Keratinocyte (primary cell): ENCODE data around the gene ZFP36L2. TPM values are rescaled to one million over a fixed set of nuclear protein-coding genes. Genes with fewer than 3 reads are reported as not detected.

Experiments used
- DNase-seq: peaks from one replicate; pipeline ENCODE4 v3.0.0-alpha.2; 2011; ENCODE audit warnings: low read depth, missing footprints, low spot score
- FAIRE-seq: peaks from 2 replicates; lab custom pipeline; 2011; peaks lifted over from hg19 to GRCh38; lab: Jason Lieb, UNC
- H2AFZ ChIP-seq: 2 replicates; pipeline ENCODE4 v1.6.0; 2012; ENCODE audit warnings: low read length, control low read depth, inconsistent platforms; ENCODE audit not compliant: control insufficient read depth
- H3K27ac ChIP-seq: 2 replicates; pipeline ENCODE4 v1.5.1; 2011; ENCODE audit warnings: low read length; ENCODE audit not compliant: control insufficient read depth, insufficient read depth
- H3K27me3 ChIP-seq: 3 replicates; pipeline ENCODE4 v1.6.0; 2011; ENCODE audit warnings: low read length; ENCODE audit not compliant: control insufficient read depth, insufficient read depth; ENCODE audit errors: extremely low read depth
- H3K36me3 ChIP-seq, 2 experiments: 2 replicates in 1 of 2; 3 replicates in 1 of 2; pipeline ENCODE4 v1.5.1; 2011; ENCODE audit warnings: low read length in 2 of 2, mild to moderate bottlenecking in 1 of 2; ENCODE audit not compliant: control insufficient read depth in 2 of 2, insufficient read depth in 2 of 2; ENCODE audit errors: extremely low read depth in 1 of 2
- H3K4me1 ChIP-seq: 3 replicates; pipeline ENCODE4 v1.5.1; 2011; ENCODE audit warnings: low read length; ENCODE audit not compliant: control insufficient read depth, insufficient read depth; ENCODE audit errors: extremely low read depth
- H3K4me2 ChIP-seq: 3 replicates; pipeline ENCODE4 v1.6.0; 2011; ENCODE audit warnings: low read depth, low read length; ENCODE audit not compliant: control insufficient read depth, insufficient read depth; ENCODE audit errors: extremely low read depth
- H3K4me3 ChIP-seq, 3 experiments: fragments of 200-600 bp in 1 of 3; sonication (generic) in 1 of 3; 2 replicates in 2 of 3; 3 replicates in 1 of 3; pipeline ENCODE4 v1.5.1; 2011 to 2016; ENCODE audit warnings: low read length in 3 of 3, mild to moderate bottlenecking in 3 of 3, control low read depth in 2 of 3, inconsistent platforms in 1 of 3, low read depth in 1 of 3, mixed read lengths in 1 of 3, mixed run types in 1 of 3, moderate library complexity in 1 of 3; ENCODE audit not compliant: control insufficient read depth in 2 of 3, insufficient read depth in 2 of 3; ENCODE audit errors: extremely low read depth in 1 of 3
- H3K79me2 ChIP-seq: 2 replicates; pipeline ENCODE4 v1.6.0; 2012; ENCODE audit warnings: low read length; ENCODE audit not compliant: control insufficient read depth, insufficient read depth
- H3K9ac ChIP-seq: 3 replicates; pipeline ENCODE4 v1.6.0; 2011; ENCODE audit warnings: low read length; ENCODE audit not compliant: control insufficient read depth, insufficient read depth; ENCODE audit errors: extremely low read depth
- H3K9me1 ChIP-seq: 3 replicates; pipeline ENCODE4 v1.6.0; 2011; ENCODE audit warnings: low read length; ENCODE audit not compliant: control insufficient read depth, insufficient read depth; ENCODE audit errors: extremely low read depth
- H3K9me3 ChIP-seq: 2 replicates; pipeline ENCODE4 v1.5.1; 2012; ENCODE audit warnings: low read depth, low read length; ENCODE audit not compliant: control insufficient read depth
- H4K20me1 ChIP-seq: 3 replicates; pipeline ENCODE4 v1.6.0; 2011; ENCODE audit warnings: low read length; ENCODE audit not compliant: control insufficient read depth, insufficient read depth; ENCODE audit errors: extremely low read depth
- CTCF ChIP-seq, 3 experiments: IDR thresholded peaks in 1 of 3; conservative IDR thresholded peaks in 1 of 3; optimal IDR thresholded peaks in 1 of 3; 2 replicates in 2 of 3; 3 replicates in 1 of 3; pipeline versions ENCODE3 to v1.5.1; 2011; ENCODE audit warnings: low read length in 3 of 3, mild to moderate bottlenecking in 3 of 3, moderate library complexity in 2 of 3, control low read depth in 1 of 3, inconsistent platforms in 1 of 3; ENCODE audit not compliant: insufficient read depth in 2 of 3; ENCODE audit errors: extremely low read depth in 1 of 3
- EZH2 ChIP-seq: IDR thresholded peaks from one replicate; pipeline ENCODE4 v1.6.1; 2012; ENCODE audit warnings: inconsistent platforms, mild to moderate bottlenecking, low read length, moderate library complexity
- dilution Hi-C: fragments of 300-500 bp; cut with MboI; formaldehyde crosslinking; loops from one replicate; pipeline ENCODE4 v1.7.0; 2020; ENCODE audit warnings: low sequenced_read_pairs; ENCODE audit not compliant: extremely low pct_ligation_motif_present
- polyA plus RNA-seq, 5 experiments: library from polyadenylated mRNA; depleted of rRNA in 3 of 5; stranded (reverse) in 3 of 5; stranded (forward) in 1 of 5; unstranded in 1 of 5; fragments of >200 nt; gene quantifications; 1 replicate in 1 of 5; 2 replicates in 3 of 5; 3 replicates in 1 of 5; pipeline versions ENCODE4 v1.2.1 to v1.2.3, GENCODE V29; 2011 to 2012; ENCODE audit warnings: missing spikeins in 2 of 5, low read depth in 1 of 5, low replicate concordance in 1 of 5

Gene ZFP36L2
- polyA plus RNA-seq, 1 donor (not counting 4 experiments of a cell fraction or from before 2014, with no cell fraction given), result 52.4 TPM

- no peak overlapping the region for H3K9ac ChIP-seq
- dilution Hi-C loops, result no loop called here
- H3K27ac ChIP-seq, result no peak overlapping the region
- no peak for FAIRE-seq
- H3K36me3 ChIP-seq, result peaks cover 1 to 8% of the 10 kb centered on the region in 2 experiments
- H2AFZ ChIP-seq, result no peak overlapping the region
- peaks cover 15% of the 10 kb centered on the region for H3K4me1 ChIP-seq
- no peaks in the 10 kb centered on the region for H3K9me1 ChIP-seq
- no peaks in the 10 kb centered on the region for H3K79me2 ChIP-seq
- DNase-seq, result no peak
- no peaks in the 10 kb centered on the region for H3K27me3 ChIP-seq
- no peaks in the 10 kb centered on the region for H4K20me1 ChIP-seq
- no peak overlapping the region for H3K4me2 ChIP-seq
- no peaks in the 10 kb centered on the region for H3K9me3 ChIP-seq
- TF ChIP-seq EZH2, result no peak
- no peak for TF ChIP-seq CTCF (optimal IDR thresholded peaks at IDR 0.05 in 1 of 3, IDR thresholded peaks at IDR 0.05 in 1 of 3, conservative IDR thresholded peaks at IDR 0.05 in 1 of 3; ENCODE audit: extremely low read depth in 1 of 3, insufficient read depth in 2 of 3, low read length in 3 of 3)
- no peak overlapping the region for H3K4me3 ChIP-seq
Observed at GRCh38 chr2:43250015-43250414, 23.6 kb upstream of the ZFP36L2 start.

GRCh38 chr2:43248621-43249020 is 22.2 kb upstream of the ZFP36L2 start:
- FAIRE-seq, result no peak
- no peaks in the 10 kb centered on the region for H3K9me3 ChIP-seq
- H3K9ac ChIP-seq, result no peak overlapping the region
- H3K27ac ChIP-seq, result no peak overlapping the region
- H3K4me2 ChIP-seq, result no peak overlapping the region
- H3K4me1 ChIP-seq, result peaks cover 15% of the 10 kb centered on the region
- dilution Hi-C loops, result no loop called here
- peaks cover 5% of the 10 kb centered on the region in 2 experiments for H3K36me3 ChIP-seq
- no peaks in the 10 kb centered on the region for H3K9me1 ChIP-seq
- no peaks in the 10 kb centered on the region for H3K79me2 ChIP-seq
- H3K4me3 ChIP-seq, result no peak overlapping the region
- H4K20me1 ChIP-seq, result no peaks in the 10 kb centered on the region
- TF ChIP-seq CTCF (optimal IDR thresholded peaks at IDR 0.05 in 1 of 3, IDR thresholded peaks at IDR 0.05 in 1 of 3, conservative IDR thresholded peaks at IDR 0.05 in 1 of 3; ENCODE audit: extremely low read depth in 1 of 3, insufficient read depth in 2 of 3, low read length in 3 of 3) (no peak), EZH2 (no peak)
- no peaks in the 10 kb centered on the region for H3K27me3 ChIP-seq
- no peak for DNase-seq
- no peak overlapping the region for H2AFZ ChIP-seq
